SHP77 (cell line): ENCODE data around the gene ABCG1.

Experiments used
- DNase-seq, 2 experiments: peaks; one replicate each; lab custom pipeline; 2025; lab: John Stamatoyannopoulos, UW

Gene ABCG1

GRCh38 chr21:42233067-42233961 is 14.4 kb downstream of the ABCG1 start:
- peak; percentile 57 to 87 for DNase-seq

GRCh38 chr21:42234041-42234440 is 15.1 kb downstream of the ABCG1 start:
- no peak for DNase-seq

GRCh38 chr21:42234464-42235241 is 15.7 kb downstream of the ABCG1 start:
- DNase-seq: peak; percentile 81 to 90

- no peak for DNase-seq
Measured at GRCh38 chr21:42235593-42235992, 16.7 kb downstream of the ABCG1 start.

GRCh38 chr21:42236014-42236413 is 17.1 kb downstream of the ABCG1 start:
- DNase-seq: no peak

GRCh38 chr21:42236693-42237092 is 17.8 kb downstream of the ABCG1 start:
- no peak for DNase-seq

- no peak for DNase-seq
Measured at GRCh38 chr21:42237161-42237560, 18.2 kb downstream of the ABCG1 start.

GRCh38 chr21:42237577-42237976 is 18.6 kb downstream of the ABCG1 start:
- no peak for DNase-seq

- no peak for DNase-seq
Measured at GRCh38 chr21:42238185-42238934, 19.4 kb downstream of the ABCG1 start.

GRCh38 chr21:42239556-42239955 is 20.6 kb downstream of the ABCG1 start:
- DNase-seq: no peak

- DNase-seq: peak in 1 of 2 experiments; percentile 7
Measured at GRCh38 chr21:42239973-42240372, 21.0 kb downstream of the ABCG1 start.

GRCh38 chr21:42242611-42243010 is 23.7 kb downstream of the ABCG1 start:
- DNase-seq: no peak

GRCh38 chr21:42243026-42243425 is 24.1 kb downstream of the ABCG1 start:
- no peak for DNase-seq

GRCh38 chr21:42245331-42246193 is 26.6 kb downstream of the ABCG1 start:
- peak in 1 of 2 experiments; percentile 37 for DNase-seq

- DNase-seq: no peak
Measured at GRCh38 chr21:42247716-42248115, 28.8 kb downstream of the ABCG1 start.

GRCh38 chr21:42248241-42248640 is 29.3 kb downstream of the ABCG1 start:
- DNase-seq: no peak

- DNase-seq: no peak
Measured at GRCh38 chr21:42248783-42249597, 30.1 kb downstream of the ABCG1 start.

GRCh38 chr21:42250422-42251403 is 31.8 kb downstream of the ABCG1 start:
- no peak for DNase-seq

GRCh38 chr21:42251654-42252324 is 32.8 kb downstream of the ABCG1 start:
- DNase-seq: no peak
